ENCODE data around the gene KCNJ12. TPM values are rescaled to one million over a fixed set of nuclear protein-coding genes. Genes with fewer than 3 reads are reported as not detected.

KCNJ12 gene
- total RNA-seq, 1 donor from 2014 or later: 2.2 TPM

DNA sequence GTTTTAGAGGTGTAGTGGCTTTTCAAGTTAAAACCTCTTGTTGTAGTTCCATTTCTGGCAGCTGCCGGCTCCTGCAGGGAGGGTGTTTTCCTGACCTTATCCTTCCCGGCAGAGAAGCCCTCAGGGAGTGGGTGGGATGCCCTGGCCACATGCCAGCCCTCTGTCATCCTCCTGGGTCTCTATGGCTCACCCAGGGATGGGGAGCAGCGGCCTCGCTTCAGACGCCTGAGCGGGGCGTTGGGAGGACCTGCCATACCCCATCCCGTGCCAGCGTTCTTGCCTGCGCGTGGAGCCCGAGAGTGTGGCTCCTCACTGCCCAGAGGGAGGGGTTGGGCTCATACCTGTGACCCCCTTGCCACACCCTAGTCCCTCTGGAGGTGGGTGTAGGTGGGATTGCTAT lies 11.9 kb downstream of the KCNJ12 start:
- Histone ChIP-seq H3K36me3 (no peaks in the 10 kb centered on the region), H3K4me3 (no peak overlapping the region), H3K27ac (no peak overlapping the region), H3K27me3 (no peaks in the 10 kb centered on the region), H3K9me3 (no peaks in the 10 kb centered on the region), H3K4me1 (no peaks in the 10 kb centered on the region)
- TF ChIP-seq, protein P1, sequence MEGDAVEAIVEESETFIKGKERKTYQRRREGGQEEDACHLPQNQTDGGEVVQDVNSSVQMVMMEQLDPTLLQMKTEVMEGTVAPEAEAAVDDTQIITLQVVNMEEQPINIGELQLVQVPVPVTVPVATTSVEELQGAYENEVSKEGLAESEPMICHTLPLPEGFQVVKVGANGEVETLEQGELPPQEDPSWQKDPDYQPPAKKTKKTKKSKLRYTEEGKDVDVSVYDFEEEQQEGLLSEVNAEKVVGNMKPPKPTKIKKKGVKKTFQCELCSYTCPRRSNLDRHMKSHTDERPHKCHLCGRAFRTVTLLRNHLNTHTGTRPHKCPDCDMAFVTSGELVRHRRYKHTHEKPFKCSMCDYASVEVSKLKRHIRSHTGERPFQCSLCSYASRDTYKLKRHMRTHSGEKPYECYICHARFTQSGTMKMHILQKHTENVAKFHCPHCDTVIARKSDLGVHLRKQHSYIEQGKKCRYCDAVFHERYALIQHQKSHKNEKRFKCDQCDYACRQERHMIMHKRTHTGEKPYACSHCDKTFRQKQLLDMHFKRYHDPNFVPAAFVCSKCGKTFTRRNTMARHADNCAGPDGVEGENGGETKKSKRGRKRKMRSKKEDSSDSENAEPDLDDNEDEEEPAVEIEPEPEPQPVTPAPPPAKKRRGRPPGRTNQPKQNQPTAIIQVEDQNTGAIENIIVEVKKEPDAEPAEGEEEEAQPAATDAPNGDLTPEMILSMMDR (IDR thresholded peaks at IDR 0.05): no peak
- TF ChIP-seq POLR2AphosphoS5 (IDR thresholded peaks at IDR 0.05; ENCODE audit: insufficient read depth in 1 of 2, low read depth in 1 of 2): no peak
- TF ChIP-seq POLR2A (IDR thresholded peaks at IDR 0.05): no peak
- no peak for DNase-seq (ENCODE audit: extremely low spot score in 2 of 2)
- intact Hi-C loops (cut with DNase I): no loop called here

DNA sequence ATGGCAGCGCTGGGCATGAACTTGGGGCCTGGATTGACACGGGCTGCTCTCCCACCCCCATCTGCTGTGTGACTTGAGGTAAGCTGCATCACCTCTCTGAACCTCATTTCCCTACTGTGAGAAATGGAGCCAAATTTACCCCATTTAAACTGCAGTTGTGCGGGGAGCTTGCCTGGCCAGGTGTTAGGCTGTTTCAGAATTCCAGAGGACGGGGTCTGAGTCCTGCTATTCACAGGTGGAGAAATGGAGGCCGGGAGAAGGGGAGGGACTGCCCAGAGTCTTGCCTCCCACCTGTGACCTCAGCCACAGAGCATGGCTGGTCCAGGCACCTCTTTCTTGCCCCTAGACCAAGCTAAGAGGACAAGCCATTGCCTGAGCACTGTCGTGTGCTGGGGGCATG lies 12.8 kb downstream of the KCNJ12 start:
- Histone ChIP-seq H3K4me1 (no peaks in the 10 kb centered on the region), H3K27me3 (no peaks in the 10 kb centered on the region), H3K36me3 (no peaks in the 10 kb centered on the region), H3K27ac (no peak overlapping the region), H3K9me3 (no peaks in the 10 kb centered on the region), H3K4me3 (no peak overlapping the region)
- intact Hi-C loops (cut with DNase I): no loop called here
- DNase-seq (ENCODE audit: extremely low spot score in 2 of 2): no peak
- TF ChIP-seq POLR2A (IDR thresholded peaks at IDR 0.05) (no peak), POLR2AphosphoS5 (IDR thresholded peaks at IDR 0.05; ENCODE audit: insufficient read depth in 1 of 2, low read depth in 1 of 2) (no peak)
- TF ChIP-seq, protein P1 (IDR thresholded peaks at IDR 0.05): no peak

DNA sequence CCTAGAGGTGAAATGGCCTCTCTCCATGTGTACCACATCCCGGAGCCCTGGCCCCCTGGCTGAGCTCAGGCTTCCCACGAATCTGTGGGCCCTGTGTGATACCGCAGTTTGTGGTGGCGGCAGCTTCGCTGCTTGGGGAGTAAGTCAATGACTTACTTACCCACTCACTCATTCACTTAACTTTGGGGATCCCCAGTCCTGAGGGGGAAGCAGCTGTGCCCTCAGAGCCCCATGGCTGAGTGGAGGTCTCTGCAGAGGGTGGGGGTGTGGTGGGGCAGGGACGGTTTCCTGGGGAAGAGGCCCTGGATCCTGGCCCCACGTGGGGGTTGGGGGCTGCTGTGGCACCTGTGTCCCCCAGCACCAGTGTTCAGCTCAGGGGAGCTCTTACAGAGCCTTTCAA lies 13.2 kb downstream of the KCNJ12 start:
- Histone ChIP-seq H3K36me3 (no peaks in the 10 kb centered on the region), H3K4me3 (no peak overlapping the region), H3K9me3 (no peaks in the 10 kb centered on the region), H3K27ac (no peak overlapping the region), H3K4me1 (no peaks in the 10 kb centered on the region), H3K27me3 (no peaks in the 10 kb centered on the region)
- DNase-seq (ENCODE audit: extremely low spot score in 2 of 2): no peak
- intact Hi-C loops (cut with DNase I): no loop called here
- TF ChIP-seq POLR2AphosphoS5 (IDR thresholded peaks at IDR 0.05; ENCODE audit: insufficient read depth in 1 of 2, low read depth in 1 of 2): no peak
- no peak for TF ChIP-seq POLR2A (IDR thresholded peaks at IDR 0.05)
- TF ChIP-seq, protein P1 (IDR thresholded peaks at IDR 0.05): no peak

DNA sequence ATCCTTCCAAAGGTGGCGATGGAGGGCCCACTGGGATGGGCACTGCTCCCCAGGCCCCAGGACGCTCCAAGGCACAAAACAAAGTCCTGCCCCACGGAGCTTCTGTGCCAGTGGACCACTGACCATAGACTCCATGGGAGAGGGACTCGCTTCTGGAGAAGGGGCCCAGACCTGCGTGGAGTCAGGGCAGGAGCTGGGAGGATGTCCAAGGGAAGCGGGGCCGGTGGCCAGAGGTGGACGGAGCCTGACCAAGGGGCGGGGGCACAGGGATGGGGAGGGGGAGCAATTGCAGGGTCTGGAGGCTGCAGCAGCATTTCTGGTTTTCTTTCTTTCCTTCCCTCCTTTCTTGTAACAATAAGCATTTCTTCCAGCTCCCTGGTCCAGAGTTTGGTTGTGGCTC lies 14.1 kb downstream of the KCNJ12 start:
- intact Hi-C loops (cut with DNase I): no loop called here
- TF ChIP-seq POLR2A (IDR thresholded peaks at IDR 0.05): no peak
- TF ChIP-seq, protein P1 (IDR thresholded peaks at IDR 0.05): no peak
- TF ChIP-seq POLR2AphosphoS5 (IDR thresholded peaks at IDR 0.05; ENCODE audit: insufficient read depth in 1 of 2, low read depth in 1 of 2): no peak
- Histone ChIP-seq H3K36me3 (no peaks in the 10 kb centered on the region), H3K27ac (no peak overlapping the region), H3K4me3 (no peak overlapping the region), H3K4me1 (no peaks in the 10 kb centered on the region), H3K27me3 (no peaks in the 10 kb centered on the region), H3K9me3 (no peaks in the 10 kb centered on the region)
- DNase-seq (ENCODE audit: extremely low spot score in 2 of 2): no peak

DNA sequence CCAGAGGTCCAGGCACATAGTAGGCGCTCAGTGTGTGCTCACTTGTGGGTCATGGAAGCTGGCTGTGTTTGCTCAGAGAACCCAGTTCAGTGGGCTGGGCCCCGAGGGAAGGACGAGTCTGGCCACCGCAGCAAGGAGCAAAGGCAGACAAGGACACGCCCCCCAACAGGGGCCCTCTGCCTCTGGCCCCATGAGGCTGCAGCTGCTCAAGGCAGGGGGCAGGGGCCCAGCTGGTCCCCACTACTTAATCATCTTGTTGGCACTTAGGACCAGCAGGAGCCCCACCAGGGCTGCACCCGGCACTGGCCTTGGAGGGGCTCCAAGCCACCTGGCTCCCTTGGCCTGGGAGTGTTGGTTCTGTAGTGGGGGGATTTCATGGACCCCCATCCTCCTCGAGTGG lies 16.1 kb downstream of the KCNJ12 start:
- Histone ChIP-seq H3K27ac (no peak overlapping the region), H3K4me1 (no peaks in the 10 kb centered on the region), H3K9me3 (no peaks in the 10 kb centered on the region), H3K4me3 (no peak overlapping the region), H3K36me3 (no peaks in the 10 kb centered on the region), H3K27me3 (no peaks in the 10 kb centered on the region)
- TF ChIP-seq, protein P1 (IDR thresholded peaks at IDR 0.05): no peak
- TF ChIP-seq POLR2AphosphoS5 (IDR thresholded peaks at IDR 0.05; ENCODE audit: insufficient read depth in 1 of 2, low read depth in 1 of 2): no peak
- no peak for TF ChIP-seq POLR2A (IDR thresholded peaks at IDR 0.05)
- DNase-seq (ENCODE audit: extremely low spot score in 2 of 2): no peak
- intact Hi-C loops (cut with DNase I): no loop called here
